ENCODE results near the gene ENTREP3. TPM values are rescaled to one million over a fixed set of nuclear protein-coding genes. Genes with fewer than 3 reads are reported as not detected.

The ENTREP3 gene
- total RNA-seq, 4 donors from 2014 or later: 7.9 to 22.3 (median 18.8) TPM

DNA sequence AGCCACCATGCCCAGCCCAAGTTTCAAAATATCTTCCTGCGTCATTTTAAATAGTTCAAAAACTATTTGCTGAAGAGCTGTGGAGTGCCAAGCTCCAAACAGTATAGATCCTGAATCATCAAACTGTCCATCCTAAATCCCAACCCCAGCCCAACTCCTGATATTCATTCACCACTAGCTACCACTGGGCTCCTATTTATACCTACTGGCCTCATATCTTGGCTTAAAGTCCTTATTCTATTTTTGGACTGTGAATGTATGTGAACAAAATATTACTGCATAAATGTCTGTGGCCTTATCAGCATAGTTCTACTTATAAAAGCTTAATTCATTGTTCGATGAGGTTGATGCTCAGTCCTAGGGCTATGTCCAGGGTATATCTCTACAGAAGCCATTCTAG lies 12.1 kb upstream of the ENTREP3 start:
- Histone ChIP-seq H3K27me3 (no peaks in the 10 kb centered on the region), H3K36me3 (peaks cover 0 to 89% of the 10 kb centered on the region in 2 donors), H3K9me3 (no peaks in the 10 kb centered on the region), H3K27ac (peak overlapping the region; percentile 61 to 75 (median 64)), H3K4me1 (peaks cover 30 to 40% of the 10 kb centered on the region in 2 donors), H3K4me3 (no peak overlapping the region)
- TF ChIP-seq, protein P1, sequence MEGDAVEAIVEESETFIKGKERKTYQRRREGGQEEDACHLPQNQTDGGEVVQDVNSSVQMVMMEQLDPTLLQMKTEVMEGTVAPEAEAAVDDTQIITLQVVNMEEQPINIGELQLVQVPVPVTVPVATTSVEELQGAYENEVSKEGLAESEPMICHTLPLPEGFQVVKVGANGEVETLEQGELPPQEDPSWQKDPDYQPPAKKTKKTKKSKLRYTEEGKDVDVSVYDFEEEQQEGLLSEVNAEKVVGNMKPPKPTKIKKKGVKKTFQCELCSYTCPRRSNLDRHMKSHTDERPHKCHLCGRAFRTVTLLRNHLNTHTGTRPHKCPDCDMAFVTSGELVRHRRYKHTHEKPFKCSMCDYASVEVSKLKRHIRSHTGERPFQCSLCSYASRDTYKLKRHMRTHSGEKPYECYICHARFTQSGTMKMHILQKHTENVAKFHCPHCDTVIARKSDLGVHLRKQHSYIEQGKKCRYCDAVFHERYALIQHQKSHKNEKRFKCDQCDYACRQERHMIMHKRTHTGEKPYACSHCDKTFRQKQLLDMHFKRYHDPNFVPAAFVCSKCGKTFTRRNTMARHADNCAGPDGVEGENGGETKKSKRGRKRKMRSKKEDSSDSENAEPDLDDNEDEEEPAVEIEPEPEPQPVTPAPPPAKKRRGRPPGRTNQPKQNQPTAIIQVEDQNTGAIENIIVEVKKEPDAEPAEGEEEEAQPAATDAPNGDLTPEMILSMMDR (IDR thresholded peaks at IDR 0.05 in 4 of 5, conservative IDR thresholded peaks at IDR 0.05 in 1 of 5): no peak
- no peak for TF ChIP-seq POLR2A (IDR thresholded peaks at IDR 0.05)
- DNase-seq (no peak), ATAC-seq (peak; percentile 67 to 86)
- in situ Hi-C loops (cut with MboI; ENCODE audit: low sequenced_read_pairs in 4 of 4): loop anchor here in 1 of 4 donors (10.0 kb wide), 1 partner anchor 47 kb away; no protein-coding TSS in a partner anchor
- intact Hi-C loops (cut with DNase I; ENCODE audit: low total_unique reads): no loop called here

- peak overlapping the region in 3 of 4 donors; percentile 61 to 64 (median 63) for H3K27ac ChIP-seq
- intact Hi-C loops (cut with DNase I; ENCODE audit: low total_unique reads) (no loop called here), in situ Hi-C loops (cut with MboI; ENCODE audit: low sequenced_read_pairs in 4 of 4) (loop anchor here in 1 of 4 donors (10.0 kb wide), 1 partner anchor 48 kb away; no protein-coding TSS in a partner anchor)
- peaks cover 0 to 87% of the 10 kb centered on the region in 2 donors for H3K36me3 ChIP-seq
- H3K9me3 ChIP-seq: no peaks in the 10 kb centered on the region
- TF ChIP-seq, protein P1 (IDR thresholded peaks at IDR 0.05 in 4 of 5, conservative IDR thresholded peaks at IDR 0.05 in 1 of 5): no peak
- TF ChIP-seq POLR2A (IDR thresholded peaks at IDR 0.05): no peak
- no peaks in the 10 kb centered on the region for H3K27me3 ChIP-seq
- ATAC-seq (no peak), DNase-seq (no peak)
- H3K4me3 ChIP-seq: no peak overlapping the region
- H3K4me1 ChIP-seq: peaks cover 22 to 33% of the 10 kb centered on the region in 2 donors
Measured at GRCh38 chr1:155266553-155266952, 11.3 kb upstream of the ENTREP3 start.

GRCh38 chr1:155263067-155263466 lies 7.8 kb upstream of the ENTREP3 start:
- ATAC-seq (no peak), DNase-seq (no peak)
- no peaks in the 10 kb centered on the region for H3K9me3 ChIP-seq
- peak overlapping the region; percentile 79 to 90 (median 88) for H3K27ac ChIP-seq
- in situ Hi-C loops (cut with MboI; ENCODE audit: low sequenced_read_pairs in 4 of 4) (loop anchor here in 1 of 4 donors (10.0 kb wide), 1 partner anchor 52 kb away; no protein-coding TSS in a partner anchor), intact Hi-C loops (cut with DNase I; ENCODE audit: low total_unique reads) (no loop called here)
- peaks cover 0 to 70% of the 10 kb centered on the region in 2 donors for H3K36me3 ChIP-seq
- H3K4me1 ChIP-seq: peaks cover 30 to 35% of the 10 kb centered on the region in 2 donors
- H3K27me3 ChIP-seq: no peaks in the 10 kb centered on the region
- no peak for TF ChIP-seq POLR2A (IDR thresholded peaks at IDR 0.05)
- TF ChIP-seq, protein P1 (IDR thresholded peaks at IDR 0.05 in 4 of 5, conservative IDR thresholded peaks at IDR 0.05 in 1 of 5): no peak
- no peak overlapping the region for H3K4me3 ChIP-seq

GRCh38 chr1:155261852-155262673 lies 6.8 kb upstream of the ENTREP3 start, which contains the start of gene SCAMP3:
Gene SCAMP3, minus strand, starts transcription at chr1:155262360. Its CDS starts 209 bp downstream, at chr1:155262151.
- Histone ChIP-seq H3K9me3 (no peaks in the 10 kb centered on the region), H3K4me1 (peaks cover 20 to 26% of the 10 kb centered on the region in 2 donors), H3K4me3 (peak within 1 kb of the TSS; percentile 71 to 86 (median 76)), H3K27ac (peak within 1 kb of the TSS; percentile 79 to 90 (median 88)), H3K36me3 (peaks cover 0 to 69% of the 10 kb centered on the region in 2 donors), H3K27me3 (no peaks in the 10 kb centered on the region)
- ATAC-seq (peak; percentile 100), DNase-seq (peak; percentile 98 to 99)
- peak; percentile 67 to 83 for TF ChIP-seq POLR2A (IDR thresholded peaks at IDR 0.05)
- TF ChIP-seq, protein P1 (IDR thresholded peaks at IDR 0.05 in 4 of 5, conservative IDR thresholded peaks at IDR 0.05 in 1 of 5): no peak
- in situ Hi-C loops (cut with MboI; ENCODE audit: low sequenced_read_pairs in 4 of 4): loop anchor here in 1 of 4 donors (10.0 kb wide), 1 partner anchor 53 kb away; no protein-coding TSS in a partner anchor
- intact Hi-C loops (cut with DNase I; ENCODE audit: low total_unique reads): loop anchor here (1.0 kb wide), 2 partner anchors 11 to 46 kb away; partner anchors contain the start of genes CLK2 and FDPS
